ENCODE results near the gene HES5. TPM values are rescaled to one million over a fixed set of nuclear protein-coding genes. Genes with fewer than 3 reads are reported as not detected.
"Not testable (repeated sequence)": the region's sequence is repeated elsewhere in the genome, so short reads cannot be mapped to it uniquely, and the experiment has no call there.

HES5 gene
- total RNA-seq, 1 donor from 2014 or later: 1.5 TPM

GRCh38 chr1:2560299-2561073 is 30.4 kb upstream of the HES5 start:
- no peak for DNase-seq

GRCh38 chr1:2559509-2560298 is 29.6 kb upstream of the HES5 start:
- no peak for DNase-seq

DNA sequence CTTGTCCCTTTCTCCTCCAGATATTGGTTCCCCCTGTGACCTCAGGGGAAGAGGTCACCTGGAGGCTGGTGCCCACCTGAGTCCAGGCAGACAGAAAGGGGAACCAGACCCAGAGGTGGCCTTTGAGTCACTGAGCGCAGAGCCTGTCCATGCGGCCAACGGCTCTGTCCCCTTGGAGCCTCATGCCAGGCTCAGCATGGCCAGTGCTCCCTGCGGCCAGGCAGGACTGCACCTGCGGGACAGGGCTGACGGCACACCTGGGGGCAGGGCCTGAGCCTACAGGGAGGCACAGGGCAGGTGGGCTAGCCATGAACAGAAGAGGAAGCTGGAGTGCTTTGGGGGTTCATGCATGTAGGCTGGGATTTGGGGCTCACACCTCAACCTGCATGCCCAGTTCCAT is 28.8 kb upstream of the HES5 start:
- no peak for DNase-seq

GRCh38 chr1:2558420-2558819 is 28.4 kb upstream of the HES5 start:
- no peak for DNase-seq

- no peak for DNase-seq
These were observed 27.7 kb upstream of the HES5 start for GRCh38 chr1:2557482-2558400.

DNA sequence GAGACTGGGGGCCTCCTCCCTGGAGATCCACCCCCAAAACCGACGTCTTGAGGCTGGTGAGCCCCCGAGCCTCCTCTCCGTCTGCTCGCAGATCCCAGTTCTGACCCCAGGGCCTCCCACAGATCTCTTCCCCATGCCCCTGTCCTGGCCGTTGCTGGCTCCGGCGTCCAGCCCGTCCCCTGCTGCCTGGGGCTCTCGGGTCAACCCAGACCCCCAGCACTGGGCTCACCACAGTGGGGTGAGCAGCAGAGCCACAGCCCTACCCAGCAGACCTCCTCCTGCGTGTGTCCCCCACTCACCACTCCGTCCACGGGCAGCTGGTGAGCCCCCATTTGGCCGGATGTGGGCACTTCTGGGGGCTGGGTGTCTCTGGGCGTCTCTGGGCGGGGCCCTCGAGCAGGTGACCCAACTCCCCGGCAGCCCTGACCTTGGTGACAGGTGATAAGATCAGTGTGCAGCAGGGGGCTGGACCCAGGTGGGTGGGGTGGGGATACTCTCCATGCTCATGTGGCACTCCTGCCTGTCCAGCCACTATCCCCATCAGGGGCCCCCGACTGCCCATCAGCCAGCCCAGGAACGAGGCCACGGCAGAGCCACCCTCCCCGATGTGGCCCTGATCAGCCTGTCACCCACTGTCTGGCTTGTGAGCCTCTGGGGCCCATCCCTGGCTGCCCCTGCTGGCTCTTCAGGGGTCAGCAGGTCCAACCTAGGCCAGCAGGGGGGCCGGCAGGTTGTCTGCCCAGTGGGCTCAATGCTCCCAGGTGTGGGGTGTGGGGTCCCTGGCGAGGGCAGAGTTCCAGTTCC is 26.8 kb upstream of the HES5 start:
- no peak for DNase-seq

GRCh38 chr1:2556277-2556677 is 26.2 kb upstream of the HES5 start, which contains the start of gene TNFRSF14:
Gene TNFRSF14, plus strand, starts transcription at chr1:2556371. Its CDS starts 294 bp downstream, at chr1:2556665.
- DNase-seq: no peak

GRCh38 chr1:2555634-2556276 is 25.7 kb upstream of the HES5 start:
- peak; percentile 45 for DNase-seq

- no peak for DNase-seq
These were observed 24.7 kb upstream of the HES5 start for GRCh38 chr1:2554621-2555387.

- DNase-seq: no peak
These were observed 24.0 kb upstream of the HES5 start for GRCh38 chr1:2553871-2554620.

DNA sequence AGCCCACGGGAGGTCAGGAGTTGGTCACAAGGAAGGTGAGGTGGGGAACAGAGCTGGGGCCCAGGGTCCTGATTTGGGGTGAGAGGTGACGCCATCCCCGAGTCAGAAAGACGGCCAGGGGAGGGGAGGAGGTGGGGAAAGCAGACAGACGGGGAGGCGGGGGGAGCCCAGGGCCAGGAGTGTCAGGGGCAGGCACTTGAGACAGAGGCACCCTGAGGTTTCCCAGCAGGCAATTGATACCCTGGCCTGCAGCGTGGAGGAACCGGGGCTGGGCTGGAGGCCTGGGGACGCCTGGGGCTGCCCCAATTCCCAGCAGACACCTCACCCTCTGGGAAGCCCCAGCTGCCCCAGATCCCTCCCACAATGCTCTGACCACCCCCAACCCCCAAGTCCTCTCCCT is 23.0 kb upstream of the HES5 start:
- not testable (repeated sequence) for DNase-seq

DNA sequence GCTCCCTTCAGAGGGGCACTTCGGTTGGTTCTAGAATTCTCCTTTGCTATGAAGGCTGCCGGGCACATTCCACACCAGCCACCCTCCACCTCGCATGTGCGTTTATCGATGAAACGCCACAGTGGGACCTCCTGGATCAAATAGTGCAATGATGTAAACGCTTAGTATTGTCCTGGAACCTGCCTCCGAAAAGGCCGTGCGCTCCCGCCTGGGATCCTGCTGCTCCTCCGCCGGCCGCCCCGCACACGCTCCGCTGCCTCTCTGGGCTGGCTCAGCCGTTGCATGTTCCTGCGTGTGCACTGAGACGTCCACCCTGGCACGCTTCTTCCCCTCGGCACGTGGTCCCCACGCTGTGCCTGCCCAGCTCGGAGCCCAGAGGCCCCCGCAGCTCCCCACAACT is 22.1 kb upstream of the HES5 start:
- DNase-seq: no peak

GRCh38 chr1:2551544-2551943 is 21.5 kb upstream of the HES5 start:
- DNase-seq: not testable (repeated sequence)

- DNase-seq: not testable (repeated sequence)
These were observed 20.3 kb upstream of the HES5 start for GRCh38 chr1:2550309-2550861.

GRCh38 chr1:2549367-2550029 is 19.4 kb upstream of the HES5 start:
- DNase-seq: not testable (repeated sequence)

GRCh38 chr1:2548068-2548589 is 18.1 kb upstream of the HES5 start:
- no peak for DNase-seq

- DNase-seq: no peak
These were observed 17.4 kb upstream of the HES5 start for GRCh38 chr1:2547210-2548067.

All from skin of body (tissue), 2 donors.